Amygdala (tissue), 56 donors: Measurements from ENCODE around the gene PPFIA4.

Experiments used
- DNase-seq, 56 donors: peaks; one replicate each; lab custom pipeline; 2025; lab: John Stamatoyannopoulos, UW

The PPFIA4 gene

DNA sequence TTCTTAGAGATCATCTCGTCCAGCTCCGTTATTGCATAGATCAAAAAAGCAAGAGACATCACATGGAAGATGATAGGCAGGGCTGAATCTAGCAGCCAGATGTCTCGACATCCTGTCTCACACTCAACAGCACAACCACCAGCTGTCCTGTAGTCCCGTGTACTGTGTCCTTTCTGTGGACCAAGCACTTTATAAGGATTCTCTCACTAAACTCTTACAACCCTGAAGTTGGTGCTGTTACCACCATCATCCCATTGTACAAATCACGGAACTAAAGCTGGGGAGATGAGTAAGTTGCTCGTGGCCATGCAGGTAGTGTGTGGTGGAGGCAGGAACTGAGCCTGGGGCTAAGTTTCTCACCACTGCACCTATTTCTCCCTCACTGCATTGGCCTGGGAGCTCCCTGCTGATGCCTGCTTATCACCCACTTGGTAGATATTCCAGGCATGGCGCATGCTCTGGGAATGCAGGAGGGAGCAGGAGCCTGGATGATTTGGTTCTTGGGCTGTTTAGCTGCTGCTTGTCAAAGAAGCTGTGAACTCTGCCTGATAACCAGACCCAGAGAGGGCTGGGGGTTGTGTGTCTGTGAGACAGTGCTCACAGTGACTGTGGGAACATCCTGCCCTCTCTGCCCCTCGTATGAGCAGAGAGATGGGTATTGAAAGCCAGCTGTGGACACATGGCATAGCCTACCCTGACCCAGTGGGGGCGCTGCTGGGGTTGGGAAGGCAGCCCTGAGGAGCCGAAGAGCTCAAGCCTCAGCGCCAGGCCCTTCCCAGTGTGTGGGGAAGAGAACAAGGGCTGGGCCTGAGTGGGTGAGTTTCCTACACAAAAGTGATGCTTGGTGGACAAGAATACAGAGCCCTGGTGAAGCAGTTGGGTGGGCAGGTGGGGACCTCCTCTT lies 13.6 kb downstream of the PPFIA4 start:
- no peak for DNase-seq

- no peak for DNase-seq
Measured at GRCh38 chr1:203040513-203041275, 14.4 kb downstream of the PPFIA4 start.

GRCh38 chr1:203041351-203041932 lies 15.2 kb downstream of the PPFIA4 start:
- no peak for DNase-seq

DNA sequence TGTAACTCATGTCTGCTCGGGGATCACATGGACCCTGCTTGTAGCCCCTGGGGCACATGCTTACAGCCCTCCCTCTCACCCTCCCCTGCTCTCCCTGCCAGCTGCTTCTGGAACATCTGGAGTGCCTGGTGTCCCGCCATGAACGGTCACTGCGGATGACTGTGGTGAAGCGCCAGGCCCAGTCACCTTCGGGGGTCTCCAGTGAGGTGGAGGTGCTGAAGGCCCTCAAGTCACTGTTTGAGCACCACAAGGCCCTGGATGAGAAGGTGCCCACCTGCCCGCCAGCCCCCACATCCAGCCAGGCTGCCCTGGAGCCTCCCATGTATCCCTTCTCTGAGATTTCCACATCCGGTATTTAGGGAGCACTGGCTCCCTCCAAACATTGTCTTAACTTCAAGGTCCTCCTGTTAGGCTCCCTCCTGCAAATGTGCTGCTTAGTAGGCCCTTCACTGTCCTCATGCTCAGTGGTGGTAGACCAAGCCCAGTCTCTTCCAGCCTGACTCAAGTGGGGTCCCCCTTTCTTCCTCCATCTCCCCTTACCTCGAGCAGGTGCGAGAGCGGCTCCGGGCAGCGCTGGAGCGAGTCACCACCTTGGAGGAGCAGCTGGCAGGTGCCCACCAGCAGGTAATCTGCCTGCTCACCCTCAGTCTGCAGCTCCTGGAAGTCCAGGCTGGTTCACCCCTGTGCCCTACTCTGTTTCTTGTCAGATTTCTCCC lies 17.7 kb downstream of the PPFIA4 start:
- DNase-seq, result no peak

DNA sequence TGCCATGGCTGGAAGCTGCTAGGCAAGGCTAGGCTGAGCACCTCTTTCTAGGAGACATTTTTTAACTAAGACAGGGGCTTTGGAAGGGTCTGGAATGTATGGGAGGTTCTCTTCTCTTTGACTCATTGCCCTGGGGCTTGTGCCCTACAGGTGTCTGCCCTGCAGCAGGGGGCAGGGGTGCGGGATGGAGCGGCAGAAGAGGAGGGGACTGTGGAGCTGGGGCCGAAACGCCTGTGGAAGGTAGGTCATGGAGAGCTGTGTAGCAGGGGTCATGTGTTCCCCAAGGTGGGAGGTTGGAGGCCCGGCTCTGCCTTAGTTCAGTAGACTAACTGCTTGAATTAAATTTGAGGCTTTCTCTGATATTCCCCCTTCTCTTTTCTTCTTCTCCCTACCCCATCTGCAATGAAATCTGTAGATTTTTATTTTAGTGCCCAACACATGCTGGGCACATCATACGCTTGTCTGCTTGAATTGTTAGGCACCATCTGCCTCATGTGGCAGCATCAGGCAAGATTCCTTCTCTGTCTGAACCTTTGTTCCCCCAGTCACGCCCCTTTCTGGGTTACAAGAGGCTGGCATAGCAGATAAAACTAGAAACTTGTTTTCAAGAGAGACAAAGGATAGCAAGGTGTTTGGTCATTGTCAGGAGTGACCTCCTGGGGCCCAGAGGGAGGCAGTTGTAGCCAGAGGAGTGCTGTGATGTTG lies 18.4 kb downstream of the PPFIA4 start:
- no peak for DNase-seq

DNA sequence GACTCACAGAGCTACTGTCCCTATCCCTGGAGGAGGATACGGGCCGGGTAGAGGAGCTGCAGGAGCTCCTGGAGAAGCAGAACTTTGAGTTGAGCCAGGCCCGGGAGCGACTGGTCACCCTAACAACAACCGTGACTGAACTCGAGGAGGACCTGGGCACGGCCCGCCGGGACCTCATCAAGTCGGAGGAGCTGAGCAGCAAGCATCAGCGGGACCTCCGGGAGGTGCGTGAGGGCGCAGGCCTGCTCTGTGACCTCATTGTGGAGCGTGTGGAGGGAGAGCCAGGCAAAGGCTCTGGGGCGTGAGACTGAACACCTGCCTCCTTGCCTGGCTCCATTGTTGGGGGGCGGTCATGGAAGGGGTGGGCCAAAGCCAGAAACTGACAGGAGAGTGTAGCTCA lies 19.0 kb downstream of the PPFIA4 start:
- no peak for DNase-seq

GRCh38 chr1:203045821-203046594 lies 19.7 kb downstream of the PPFIA4 start:
- DNase-seq, result peak in 14 of 56 donors; percentile 14 to 63 (median 36)

GRCh38 chr1:203046984-203047630 lies 20.8 kb downstream of the PPFIA4 start:
- DNase-seq, result no peak

GRCh38 chr1:203048086-203048485 lies 21.8 kb downstream of the PPFIA4 start:
- no peak for DNase-seq

- no peak for DNase-seq
Measured at GRCh38 chr1:203048555-203049051, 22.3 kb downstream of the PPFIA4 start.

- DNase-seq, result no peak
Measured at GRCh38 chr1:203049077-203049476, 22.8 kb downstream of the PPFIA4 start.

- DNase-seq, result no peak
Measured at GRCh38 chr1:203049576-203050180, 23.4 kb downstream of the PPFIA4 start.

GRCh38 chr1:203050826-203051225 lies 24.5 kb downstream of the PPFIA4 start:
- DNase-seq, result no peak

DNA sequence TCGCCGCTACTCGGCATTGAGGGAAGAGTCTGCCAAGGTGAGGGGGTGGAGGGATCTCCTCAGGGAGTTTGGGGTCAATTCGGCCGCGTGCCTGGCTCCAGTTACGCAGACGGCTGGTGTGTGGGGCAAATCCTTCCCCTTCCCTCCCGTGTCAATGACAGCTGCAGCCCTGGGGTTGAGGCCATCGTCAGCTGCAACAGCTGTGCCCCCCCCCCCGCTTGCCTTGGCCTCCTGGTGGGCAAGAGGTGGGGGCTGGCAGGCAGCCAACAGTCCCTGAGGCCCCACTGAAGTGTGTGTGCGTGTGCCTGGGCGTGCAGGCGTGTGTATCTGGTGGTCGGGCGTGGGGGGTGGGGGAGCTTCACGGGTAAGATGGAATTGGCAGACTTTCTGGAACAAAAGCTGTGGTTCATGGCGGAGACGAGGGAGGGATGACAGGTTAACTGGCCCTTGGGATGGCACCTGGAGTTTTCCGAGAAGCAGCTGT lies 25.6 kb downstream of the PPFIA4 start:
- DNase-seq, result peak in 1 of 56 donors; percentile 20

DNA sequence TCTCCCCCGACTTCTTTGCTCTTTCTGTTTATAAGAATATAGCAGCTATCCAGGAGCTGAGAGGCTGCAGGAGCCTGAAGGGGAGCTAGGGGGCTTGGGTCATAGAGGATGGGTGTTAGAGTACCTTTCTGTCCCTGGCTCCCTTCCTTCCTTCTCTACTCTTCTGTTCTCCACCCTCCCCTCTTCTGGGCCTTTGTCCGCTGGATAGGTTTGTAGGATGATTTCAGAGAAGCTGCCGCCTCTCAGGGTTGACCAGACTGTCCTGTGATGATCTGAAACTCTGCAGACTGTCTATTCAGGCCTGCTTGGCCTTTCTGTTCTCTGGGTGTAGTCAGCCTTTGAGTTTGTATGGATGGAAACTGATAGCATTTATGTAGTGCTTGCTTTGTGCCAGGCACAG lies 26.3 kb downstream of the PPFIA4 start:
- DNase-seq, result no peak

GRCh38 chr1:203054184-203054583 lies 27.9 kb downstream of the PPFIA4 start:
- no peak for DNase-seq

DNA sequence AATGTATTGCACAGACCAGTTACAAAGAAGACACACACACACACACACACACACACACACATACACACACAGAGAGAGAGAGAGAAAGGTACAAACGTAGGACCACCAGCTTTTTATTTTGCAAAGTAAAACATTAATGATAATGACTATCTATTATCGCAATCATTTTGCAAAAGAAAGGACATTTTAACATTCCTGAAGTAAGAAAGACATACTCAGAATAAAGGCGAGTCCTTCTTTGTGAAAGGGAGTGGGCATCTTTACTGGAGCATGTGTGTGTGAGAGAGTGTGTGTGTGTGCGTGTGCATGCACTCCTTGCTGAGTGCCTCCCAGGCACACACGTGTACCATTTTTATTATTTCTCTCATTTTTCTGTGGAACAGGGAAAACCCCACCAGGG lies 28.4 kb downstream of the PPFIA4 start:
- no peak for DNase-seq
